Measurements from ENCODE around the gene CASP10. TPM values are rescaled to one million over a fixed set of nuclear protein-coding genes. Genes with fewer than 3 reads are reported as not detected.

Gene CASP10
- total and polyA plus RNA-seq, 2 of the 8 experiments (the other 6 are each of a cell fraction or from before 2014, with no cell fraction given): 2.3 to 4.0 TPM

GRCh38 chr2:201182650-201183364 is at the start of gene CASP10 (continued):
- TF ChIP-seq CTCF (IDR thresholded peaks at IDR 0.05; ENCODE audit: control extremely low read depth in 1 of 3, insufficient read depth in 1 of 3, low read depth in 1 of 3, low read length in 3 of 3): peak in 2 of 3 experiments; percentile 43 to 60; a peak in 3 of 4 replicates
- TF ChIP-seq KDM4A (IDR thresholded peaks at IDR 0.05; ENCODE audit: low read depth, low read length, severe bottlenecking): no peak
- TF ChIP-seq SUZ12 (IDR thresholded peaks at IDR 0.05; ENCODE audit: low read length): no peak
- no peak for TF ChIP-seq RBBP5 (IDR thresholded peaks at IDR 0.05; ENCODE audit: borderline replicate concordance, low read depth, low read length)
- no peak for TF ChIP-seq KDM5A (IDR thresholded peaks at IDR 0.05; ENCODE audit: low read length)
- no peak for TF ChIP-seq ASH2L (IDR thresholded peaks at IDR 0.05; ENCODE audit: low read length)
- no peak for TF ChIP-seq RXRA (IDR thresholded peaks at IDR 0.05; ENCODE audit: insufficient read depth, low read depth, low read length)
- no peak for TF ChIP-seq CBX5 (IDR thresholded peaks at IDR 0.05; ENCODE audit: low read depth, low read length)
- no peak for TF ChIP-seq SIX5 (IDR thresholded peaks at IDR 0.05; ENCODE audit: low read depth, low read length)
- TF ChIP-seq YY1 (IDR thresholded peaks at IDR 0.05; ENCODE audit: low read depth, low read length): no peak
- no peak for TF ChIP-seq EZH2 (IDR thresholded peaks at IDR 0.05; ENCODE audit: low read depth, low read length, severe bottlenecking)
- TF ChIP-seq CHD2 (IDR thresholded peaks at IDR 0.05; ENCODE audit: low read length): no peak
- no peak for TF ChIP-seq MAFK (IDR thresholded peaks at IDR 0.05; ENCODE audit: low read depth, low read length)
- TF ChIP-seq HDAC6 (IDR thresholded peaks at IDR 0.05; ENCODE audit: low read depth, low read length): no peak
- TF ChIP-seq HDAC2 (IDR thresholded peaks at IDR 0.05; ENCODE audit: borderline replicate concordance in 1 of 2, low read depth in 2 of 2, low read length in 2 of 2): no peak
- TF ChIP-seq SAP30 (IDR thresholded peaks at IDR 0.05; ENCODE audit: insufficient read depth, insufficient replicate concordance, low read length): no peak
- TF ChIP-seq TCF12 (IDR thresholded peaks at IDR 0.05; ENCODE audit: low read depth, low read length): no peak
- no peak for TF ChIP-seq PHF8 (conservative IDR thresholded peaks at IDR 0.05; ENCODE audit: low read depth, low read length)
- no peak for TF ChIP-seq SP2 (IDR thresholded peaks at IDR 0.05; ENCODE audit: low read length)
- peak; percentile 31; the same call in 1 of the 2 replicates for TF ChIP-seq TAF1 (IDR thresholded peaks at IDR 0.05; ENCODE audit: low read depth, low read length)
- TF ChIP-seq POLR2A (IDR thresholded peaks at IDR 0.05; ENCODE audit: control extremely low read depth in 1 of 2, low read depth in 2 of 2, low read length in 2 of 2): peak in 1 of 2 experiments; percentile 58; a peak in 1 of 3 replicates

Data from H1 (cell line).